MM.1S (cell line): ENCODE measurements around the gene CCNF.
A peak's percentile ranks its signal among the peaks of the same experiment; 100 is the strongest.

Source experiments
- DNase-seq: peaks from one replicate; pipeline ENCODE4 v3.0.0-alpha.2; 2015
- H2AFZ ChIP-seq: fragments of 300-600 bp; sonication (generic); 2 replicates; pipeline ENCODE4 v1.6.0; 2016; ENCODE audit warnings: antibody characterized with exemption, low read length
- H3F3A ChIP-seq: fragments of 300-600 bp; sonication (generic); 2 replicates; pipeline ENCODE4 v1.6.1; 2016; ENCODE audit warnings: mild to moderate bottlenecking, antibody characterized with exemption, low read length, moderate library complexity, mixed read lengths; ENCODE audit not compliant: insufficient read depth
- H3K27ac ChIP-seq: fragments of 300-600 bp; sonication (generic); 2 replicates; pipeline ENCODE4 v1.5.1; 2016; ENCODE audit warnings: mild to moderate bottlenecking, low read length
- H3K27me3 ChIP-seq: fragments of 300-600 bp; sonication (generic); replicated peaks from 2 replicates; pipeline ENCODE4 v1.6.0; 2016; ENCODE audit warnings: low read length; ENCODE audit not compliant: insufficient read depth
- H3K36me3 ChIP-seq: fragments of 300-600 bp; sonication (generic); replicated peaks from 2 replicates; pipeline ENCODE4 v1.6.1; 2016; ENCODE audit warnings: mild to moderate bottlenecking, low read length, mixed read lengths; ENCODE audit not compliant: insufficient read depth
- H3K4me1 ChIP-seq: fragments of 300-600 bp; sonication (generic); 2 replicates; pipeline ENCODE4 v1.6.1; 2016; ENCODE audit warnings: low read length, mixed read lengths
- H3K4me2 ChIP-seq: fragments of 300-600 bp; sonication (generic); 2 replicates; pipeline ENCODE4 v1.6.0; 2016; ENCODE audit warnings: low read depth, low read length
- H3K4me3 ChIP-seq: fragments of 300-600 bp; sonication (generic); 2 replicates; pipeline ENCODE4 v1.5.1; 2016; ENCODE audit warnings: low read length, mixed read lengths
- H3K79me2 ChIP-seq: fragments of 300-600 bp; sonication (generic); 2 replicates; pipeline ENCODE4 v1.6.1; 2016; ENCODE audit warnings: mixed run types, low read length, mixed read lengths
- H3K9ac ChIP-seq: fragments of 300-600 bp; sonication (generic); 2 replicates; pipeline ENCODE4 v1.6.1; 2016; ENCODE audit warnings: low read length, mixed read lengths
- H3K9me2 ChIP-seq: fragments of 300-600 bp; sonication (generic); replicated peaks from 2 replicates; pipeline ENCODE4 v1.6.1; 2016; ENCODE audit warnings: mild to moderate bottlenecking, low read length, mixed read lengths; ENCODE audit not compliant: insufficient read depth
- H3K9me3 ChIP-seq: fragments of 300-600 bp; sonication (generic); replicated peaks from 2 replicates; pipeline ENCODE4 v1.6.1; 2016; ENCODE audit warnings: mild to moderate bottlenecking, low read length, mixed read lengths; ENCODE audit not compliant: insufficient read depth
- H4K20me1 ChIP-seq: fragments of 300-600 bp; sonication (generic); 2 replicates; pipeline ENCODE4 v1.6.1; 2016; ENCODE audit warnings: mild to moderate bottlenecking, low read length, moderate library complexity, mixed read lengths; ENCODE audit not compliant: insufficient read depth
- EZH2 ChIP-seq: fragments of 300-600 bp; sonication (generic); optimal IDR thresholded peaks from 2 replicates; pipeline ENCODE3; 2017; ENCODE audit warnings: low read depth, mild to moderate bottlenecking, antibody characterized with exemption, low read length, mixed read lengths
- EZH2phosphoT487 ChIP-seq: fragments of 300-600 bp; sonication (generic); IDR thresholded peaks from 2 replicates; pipeline ENCODE4 v1.6.1; 2018; ENCODE audit warnings: antibody characterized with exemption, low read length
- TF ChIP-seq, protein P1 (sequence below): fragments of 300-600 bp; sonication (generic); IDR thresholded peaks from 2 replicates; pipeline ENCODE4 v1.5.1; 2016; ENCODE audit warnings: antibody characterized with exemption, low read length, mixed read lengths

The CCNF gene

GRCh38 chr16:2499890-2500429 is 70.7 kb downstream of the CCNF start:
- Histone ChIP-seq H4K20me1 (no peaks in the 10 kb centered on the region), H3K9me3 (no peaks in the 10 kb centered on the region), H3K4me1 (0 out of 2 replicates have a peak, but pooled peaks cover 2% of the 10 kb centered on the region), H3F3A (no peaks in the 10 kb centered on the region), H3K9me2 (no peaks in the 10 kb centered on the region), H3K4me2 (no peak overlapping the region), H3K9ac (no peak overlapping the region), H3K36me3 (no peaks in the 10 kb centered on the region), H2AFZ (no peak overlapping the region), H3K79me2 (no peaks in the 10 kb centered on the region), H3K4me3 (no peak overlapping the region), H3K27me3 (no peaks in the 10 kb centered on the region), H3K27ac (no peak overlapping the region)
- TF ChIP-seq, protein P1, sequence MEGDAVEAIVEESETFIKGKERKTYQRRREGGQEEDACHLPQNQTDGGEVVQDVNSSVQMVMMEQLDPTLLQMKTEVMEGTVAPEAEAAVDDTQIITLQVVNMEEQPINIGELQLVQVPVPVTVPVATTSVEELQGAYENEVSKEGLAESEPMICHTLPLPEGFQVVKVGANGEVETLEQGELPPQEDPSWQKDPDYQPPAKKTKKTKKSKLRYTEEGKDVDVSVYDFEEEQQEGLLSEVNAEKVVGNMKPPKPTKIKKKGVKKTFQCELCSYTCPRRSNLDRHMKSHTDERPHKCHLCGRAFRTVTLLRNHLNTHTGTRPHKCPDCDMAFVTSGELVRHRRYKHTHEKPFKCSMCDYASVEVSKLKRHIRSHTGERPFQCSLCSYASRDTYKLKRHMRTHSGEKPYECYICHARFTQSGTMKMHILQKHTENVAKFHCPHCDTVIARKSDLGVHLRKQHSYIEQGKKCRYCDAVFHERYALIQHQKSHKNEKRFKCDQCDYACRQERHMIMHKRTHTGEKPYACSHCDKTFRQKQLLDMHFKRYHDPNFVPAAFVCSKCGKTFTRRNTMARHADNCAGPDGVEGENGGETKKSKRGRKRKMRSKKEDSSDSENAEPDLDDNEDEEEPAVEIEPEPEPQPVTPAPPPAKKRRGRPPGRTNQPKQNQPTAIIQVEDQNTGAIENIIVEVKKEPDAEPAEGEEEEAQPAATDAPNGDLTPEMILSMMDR, result no peak
- TF ChIP-seq EZH2phosphoT487 (no peak), EZH2 (no peak)
- DNase-seq, result no peak

GRCh38 chr16:2500430-2500917 is 71.2 kb downstream of the CCNF start:
- H3K36me3 ChIP-seq, result no peaks in the 10 kb centered on the region
- no peaks in the 10 kb centered on the region for H3K27me3 ChIP-seq
- H3K4me1 ChIP-seq, result 0 out of 2 replicates have a peak, but pooled peaks cover 2% of the 10 kb centered on the region
- no peak overlapping the region for H3K4me2 ChIP-seq
- H3K4me3 ChIP-seq, result no peak overlapping the region
- no peak overlapping the region for H3K9ac ChIP-seq
- no peaks in the 10 kb centered on the region for H3K79me2 ChIP-seq
- H3K27ac ChIP-seq, result no peak overlapping the region
- H2AFZ ChIP-seq, result no peak overlapping the region
- TF ChIP-seq EZH2, result no peak
- TF ChIP-seq, protein P1, result no peak
- no peak for TF ChIP-seq EZH2phosphoT487
- no peaks in the 10 kb centered on the region for H3K9me2 ChIP-seq
- no peaks in the 10 kb centered on the region for H4K20me1 ChIP-seq
- H3K9me3 ChIP-seq, result no peaks in the 10 kb centered on the region
- no peak for DNase-seq
- H3F3A ChIP-seq, result no peaks in the 10 kb centered on the region

DNA sequence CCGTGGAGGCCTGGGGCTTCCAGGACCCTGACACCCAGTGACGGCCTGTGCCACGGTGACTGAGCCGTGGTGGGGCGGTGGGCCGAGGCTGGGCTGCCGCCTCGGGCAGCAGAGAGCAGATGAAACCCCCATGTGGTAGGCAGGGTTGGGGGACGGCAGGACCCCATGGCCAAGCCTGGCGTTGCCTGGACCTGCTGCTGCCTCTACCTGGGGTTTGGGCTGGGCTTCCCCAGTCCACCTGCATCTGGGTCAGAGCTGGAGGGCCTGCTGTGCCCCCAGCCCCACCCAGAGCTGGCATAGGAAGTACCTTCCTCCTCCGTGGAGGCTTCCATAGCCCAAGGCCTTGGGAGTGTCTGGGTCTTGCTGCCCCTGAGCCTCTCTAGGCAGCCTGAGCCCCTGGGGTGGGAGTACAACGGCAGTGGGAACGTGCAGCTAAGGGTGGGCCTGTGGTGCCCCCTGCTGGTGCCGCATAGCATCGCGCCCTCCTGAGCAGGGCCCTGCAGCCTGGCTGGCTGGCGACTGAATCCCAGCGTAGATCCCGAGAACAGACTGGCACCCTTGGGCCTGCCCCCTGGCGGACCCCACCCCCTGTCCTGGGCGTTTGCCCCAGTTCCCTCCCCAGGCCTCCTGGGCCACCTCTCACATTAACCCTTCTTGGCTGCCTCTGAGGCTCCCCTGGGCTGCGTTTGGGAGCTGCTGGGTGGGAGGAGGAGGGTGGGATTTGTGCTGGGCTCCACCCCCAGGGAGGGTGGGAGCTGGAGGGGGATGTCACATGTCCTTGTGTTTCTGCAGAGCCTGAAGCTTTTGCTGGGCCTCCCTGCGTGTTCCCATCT is 71.9 kb downstream of the CCNF start:
- Histone ChIP-seq H3F3A (no peaks in the 10 kb centered on the region), H3K36me3 (no peaks in the 10 kb centered on the region), H3K27me3 (no peaks in the 10 kb centered on the region), H3K9me3 (no peaks in the 10 kb centered on the region), H3K4me1 (0 out of 2 replicates have a peak, but pooled peaks cover 2% of the 10 kb centered on the region), H3K27ac (no peak overlapping the region), H3K9me2 (no peaks in the 10 kb centered on the region), H3K4me2 (no peak overlapping the region), H3K79me2 (no peaks in the 10 kb centered on the region), H4K20me1 (no peaks in the 10 kb centered on the region), H3K4me3 (no peak overlapping the region), H3K9ac (no peak overlapping the region), H2AFZ (no peak overlapping the region)
- TF ChIP-seq, protein P1, result peak; percentile 96
- TF ChIP-seq EZH2phosphoT487, result no peak
- DNase-seq, result peak; percentile 58
